ENCODE measurements around the gene CDH4.
A peak's percentile ranks its signal among the peaks of the same experiment; 100 is the strongest.

CDH4 gene

GRCh38 chr20:61490721-61491120, 238.7 kb downstream of the CDH4 start:
- ChIA-PET CTCF (interaction anchor here (0.7 kb wide), 1 partner anchor 383 kb away, joined by 4 read pairs; no protein-coding TSS in a partner anchor), POLR2A (ENCODE audit: low non-redundant PET) (no interaction called here)
- DNase-seq (ENCODE audit: low spot score) = no peak
- TF ChIP-seq CTCF (conservative IDR thresholded peaks at IDR 0.05; ENCODE audit: low read depth) = no peak
- H3K27ac ChIP-seq = no peak overlapping the region

- CTCF ChIA-PET = no interaction called here
- no peak overlapping the region for H3K27ac ChIP-seq
- no peak for TF ChIP-seq CTCF (conservative IDR thresholded peaks at IDR 0.05; ENCODE audit: low read depth)
- POLR2A ChIA-PET (ENCODE audit: low non-redundant PET) = no interaction called here
- no peak for DNase-seq (ENCODE audit: low spot score)
These were observed 240.0 kb downstream of the CDH4 start for GRCh38 chr20:61492065-61492464.

GRCh38 chr20:61493798-61494305, 241.8 kb downstream of the CDH4 start:
- no peak overlapping the region for H3K27ac ChIP-seq
- no peak for TF ChIP-seq CTCF (conservative IDR thresholded peaks at IDR 0.05; ENCODE audit: low read depth)
- ChIA-PET POLR2A (ENCODE audit: low non-redundant PET) (no interaction called here), CTCF (no interaction called here)
- DNase-seq (ENCODE audit: low spot score) = no peak

GRCh38 chr20:61494763-61495575, 242.9 kb downstream of the CDH4 start:
- H3K27ac ChIP-seq = no peak overlapping the region
- CTCF ChIA-PET = no interaction called here
- POLR2A ChIA-PET (ENCODE audit: low non-redundant PET) = no interaction called here
- no peak for DNase-seq (ENCODE audit: low spot score)
- no peak for TF ChIP-seq CTCF (conservative IDR thresholded peaks at IDR 0.05; ENCODE audit: low read depth)

GRCh38 chr20:61497029-61497627, 245.1 kb downstream of the CDH4 start:
- H3K27ac ChIP-seq = no peak overlapping the region
- ChIA-PET POLR2A (ENCODE audit: low non-redundant PET) (no interaction called here), CTCF (no interaction called here)
- no peak for TF ChIP-seq CTCF (conservative IDR thresholded peaks at IDR 0.05; ENCODE audit: low read depth)
- DNase-seq (ENCODE audit: low spot score) = no peak

GRCh38 chr20:61499859-61500554, 247.9 kb downstream of the CDH4 start:
- TF ChIP-seq CTCF (conservative IDR thresholded peaks at IDR 0.05; ENCODE audit: low read depth) = no peak
- ChIA-PET CTCF (no interaction called here), POLR2A (ENCODE audit: low non-redundant PET) (no interaction called here)
- peak; percentile 57 for DNase-seq (ENCODE audit: low spot score)
- no peak overlapping the region for H3K27ac ChIP-seq
